ENCODE measurements around the gene YIPF6. TPM values are rescaled to one million over a fixed set of nuclear protein-coding genes. Genes with fewer than 3 reads are reported as not detected.

Gene YIPF6
- total RNA-seq, 2 experiments from 2014 or later = 14.3 to 15.9 TPM

GRCh38 chrX:68461093-68461492 is 37.8 kb upstream of the YIPF6 start:
- peaks cover 1% of the 10 kb centered on the region for H3K27me3 Mint-ChIP-seq
- H3K36me3 Mint-ChIP-seq (ENCODE audit: low read depth) = no peaks in the 10 kb centered on the region
- intact Hi-C loops (cut with micrococcal nuclease) = no loop called here
- DNase-seq (no peak), ATAC-seq (no peak)
- CTCF ChIA-PET = no interaction called here
- no peaks in the 10 kb centered on the region for H3K4me1 Mint-ChIP-seq (ENCODE audit: low read depth)
- no peak overlapping the region for H3K4me3 Mint-ChIP-seq
- H3K27ac Mint-ChIP-seq = no peak overlapping the region
- no peak for TF ChIP-seq CTCF (IDR thresholded peaks at IDR 0.05)
- POLR2A ChIA-PET = no interaction called here
- H3K9me3 Mint-ChIP-seq = no peaks in the 10 kb centered on the region

GRCh38 chrX:68461576-68461975 is 37.3 kb upstream of the YIPF6 start:
- intact Hi-C loops (cut with micrococcal nuclease) = no loop called here
- Mint-ChIP-seq H3K4me1 (ENCODE audit: low read depth) (no peaks in the 10 kb centered on the region), H3K27ac (no peak overlapping the region), H3K4me3 (no peak overlapping the region), H3K9me3 (no peaks in the 10 kb centered on the region), H3K36me3 (ENCODE audit: low read depth) (no peaks in the 10 kb centered on the region), H3K27me3 (peaks cover 1% of the 10 kb centered on the region)
- CTCF ChIA-PET = no interaction called here
- POLR2A ChIA-PET = no interaction called here
- TF ChIP-seq CTCF (IDR thresholded peaks at IDR 0.05) = no peak
- ATAC-seq (no peak), DNase-seq (no peak)

- H3K36me3 Mint-ChIP-seq (ENCODE audit: low read depth) = no peaks in the 10 kb centered on the region
- TF ChIP-seq CTCF (IDR thresholded peaks at IDR 0.05) = no peak
- H3K27ac Mint-ChIP-seq = no peak overlapping the region
- ATAC-seq (no peak), DNase-seq (no peak)
- no peaks in the 10 kb centered on the region for H3K9me3 Mint-ChIP-seq
- H3K27me3 Mint-ChIP-seq = peaks cover 1% of the 10 kb centered on the region
- CTCF ChIA-PET = no interaction called here
- no peaks in the 10 kb centered on the region for H3K4me1 Mint-ChIP-seq (ENCODE audit: low read depth)
- POLR2A ChIA-PET = no interaction called here
- intact Hi-C loops (cut with micrococcal nuclease) = loop anchor here (2.0 kb wide), 1 partner anchor 265 kb away; no protein-coding TSS in a partner anchor
- H3K4me3 Mint-ChIP-seq = no peak overlapping the region
Observed at GRCh38 chrX:68462197-68462596, 36.7 kb upstream of the YIPF6 start.

- H3K36me3 Mint-ChIP-seq (ENCODE audit: low read depth) = no peaks in the 10 kb centered on the region
Observed at GRCh38 chrX:68462653-68463052, 36.2 kb upstream of the YIPF6 start.

GRCh38 chrX:68463880-68464279 is 35.0 kb upstream of the YIPF6 start:
- Mint-ChIP-seq H3K27ac (no peak overlapping the region), H3K36me3 (ENCODE audit: low read depth) (no peaks in the 10 kb centered on the region), H3K27me3 (peaks cover 1% of the 10 kb centered on the region), H3K4me3 (no peak overlapping the region), H3K9me3 (no peaks in the 10 kb centered on the region), H3K4me1 (ENCODE audit: low read depth) (no peaks in the 10 kb centered on the region)
- ChIA-PET POLR2A (no interaction called here), CTCF (interaction anchor here (1.5 kb wide), 1 partner anchor 267 kb away, joined by 7 read pairs; no protein-coding TSS in a partner anchor)
- no peak for TF ChIP-seq CTCF (IDR thresholded peaks at IDR 0.05)
- DNase-seq (no peak), ATAC-seq (no peak)
- intact Hi-C loops (cut with micrococcal nuclease) = loop anchor here (2.0 kb wide), 1 partner anchor 267 kb away; no protein-coding TSS in a partner anchor

More at GRCh38 chrX:68462653-68463052, 36.2 kb upstream of the YIPF6 start:
- ATAC-seq (peak; percentile 53), DNase-seq (peak; percentile 34)
- CTCF ChIA-PET = no interaction called here
- no peaks in the 10 kb centered on the region for H3K4me1 Mint-ChIP-seq (ENCODE audit: low read depth)
- H3K27ac Mint-ChIP-seq = no peak overlapping the region
- intact Hi-C loops (cut with micrococcal nuclease) = loop anchor here (2.0 kb wide), 1 partner anchor 266 kb away; no protein-coding TSS in a partner anchor
- H3K4me3 Mint-ChIP-seq = no peak overlapping the region
- TF ChIP-seq CTCF (IDR thresholded peaks at IDR 0.05) = peak; percentile 52
- peaks cover 1% of the 10 kb centered on the region for H3K27me3 Mint-ChIP-seq
- POLR2A ChIA-PET = no interaction called here
- no peaks in the 10 kb centered on the region for H3K9me3 Mint-ChIP-seq
